ENCODE data around the gene BLACAT1. TPM values are rescaled to one million over a fixed set of nuclear protein-coding genes. Genes with fewer than 3 reads are reported as not detected.
A peak's percentile ranks its signal among the peaks of the same experiment; 100 is the strongest.

Gene BLACAT1
- total and polyA plus RNA-seq, 12 donors: 0.03 to 0.08 (median 0.06) TPM; not detected in 8

GRCh38 chr1:205477759-205478247 lies 22.0 kb upstream of the BLACAT1 start:
- no peak for TF ChIP-seq CTCF (IDR thresholded peaks at IDR 0.05)
- no peak for TF ChIP-seq POLR2A (IDR thresholded peaks at IDR 0.05)
- H3K36me3 ChIP-seq (replicated peaks in 1 of 2): no peaks in the 10 kb centered on the region
- WGBS, 4 donors: 46 to 68% (median 56%) methylated on average over 4 to 12 of the region's 12 CpGs
- no peaks in the 10 kb centered on the region for H3K4me1 ChIP-seq (replicated peaks in 1 of 2)
- peak in 6 of 7 donors; percentile 26 to 62 (median 34) for DNase-seq
- H3K4me3 ChIP-seq: no peak overlapping the region
- no peak overlapping the region for H3K27ac ChIP-seq
- intact Hi-C loops (cut with DNase I): no loop called here
- H3K9me3 ChIP-seq (replicated peaks in 1 of 3): no peaks in the 10 kb centered on the region
- peaks cover 3% of the 10 kb centered on the region for H3K27me3 ChIP-seq

GRCh38 chr1:205477121-205477758 lies 21.4 kb upstream of the BLACAT1 start:
- no peaks in the 10 kb centered on the region for H3K4me1 ChIP-seq (replicated peaks in 1 of 2)
- no peak overlapping the region for H3K27ac ChIP-seq
- intact Hi-C loops (cut with DNase I): no loop called here
- no peaks in the 10 kb centered on the region for H3K9me3 ChIP-seq (replicated peaks in 1 of 3)
- TF ChIP-seq CTCF (IDR thresholded peaks at IDR 0.05) (no peak), POLR2A (IDR thresholded peaks at IDR 0.05) (no peak)
- peaks cover 3% of the 10 kb centered on the region for H3K27me3 ChIP-seq
- WGBS, 4 donors: 68 to 83% (median 79%) methylated on average over 1 to 6 of the region's 6 CpGs
- no peak overlapping the region for H3K4me3 ChIP-seq
- DNase-seq: no peak
- no peaks in the 10 kb centered on the region for H3K36me3 ChIP-seq (replicated peaks in 1 of 2)

- Histone ChIP-seq H3K4me3 (no peak overlapping the region), H3K27me3 (peaks cover 3% of the 10 kb centered on the region), H3K9me3 (replicated peaks in 1 of 3) (no peaks in the 10 kb centered on the region), H3K36me3 (replicated peaks in 1 of 2) (no peaks in the 10 kb centered on the region), H3K27ac (no peak overlapping the region), H3K4me1 (replicated peaks in 1 of 2) (no peaks in the 10 kb centered on the region)
- intact Hi-C loops (cut with DNase I): no loop called here
- TF ChIP-seq CTCF (IDR thresholded peaks at IDR 0.05): no peak
- TF ChIP-seq POLR2A (IDR thresholded peaks at IDR 0.05): no peak
- WGBS, 4 donors: 87 to 94% (median 91%) methylated on average over 4 of the region's 4 CpGs
- DNase-seq: no peak
Measured at GRCh38 chr1:205476648-205477047, 20.8 kb upstream of the BLACAT1 start.

- no peak for DNase-seq
- no peak overlapping the region for H3K4me3 ChIP-seq
- H3K4me1 ChIP-seq (replicated peaks in 1 of 2): no peaks in the 10 kb centered on the region
- no peaks in the 10 kb centered on the region for H3K9me3 ChIP-seq (replicated peaks in 1 of 3)
- intact Hi-C loops (cut with DNase I): no loop called here
- no peaks in the 10 kb centered on the region for H3K36me3 ChIP-seq (replicated peaks in 1 of 2)
- TF ChIP-seq POLR2A (IDR thresholded peaks at IDR 0.05) (no peak), CTCF (IDR thresholded peaks at IDR 0.05) (no peak)
- peaks cover 3% of the 10 kb centered on the region for H3K27me3 ChIP-seq
- WGBS, 4 donors: 90 to 100% (median 95%) methylated on average over 1 of the region's 1 CpG
- H3K27ac ChIP-seq: no peak overlapping the region
Measured at GRCh38 chr1:205475855-205476254, 20.0 kb upstream of the BLACAT1 start.
